ENCODE data around the gene DICER1.

GRCh38 chr14:95189367-95190132 is 32.2 kb upstream of the DICER1 start:
- TF ChIP-seq CTCF (conservative IDR thresholded peaks at IDR 0.05 in 1 of 2, IDR thresholded peaks at IDR 0.05 in 1 of 2; ENCODE audit: extremely low read depth in 1 of 2, insufficient read depth in 1 of 2, low read depth in 1 of 2, low read length in 2 of 2) (no peak), EZH2 (IDR thresholded peaks at IDR 0.05; ENCODE audit: borderline replicate concordance, low read length) (no peak)

Data from mammary epithelial cell (primary cell).